ENCODE data around the gene ZNF768.

DNA sequence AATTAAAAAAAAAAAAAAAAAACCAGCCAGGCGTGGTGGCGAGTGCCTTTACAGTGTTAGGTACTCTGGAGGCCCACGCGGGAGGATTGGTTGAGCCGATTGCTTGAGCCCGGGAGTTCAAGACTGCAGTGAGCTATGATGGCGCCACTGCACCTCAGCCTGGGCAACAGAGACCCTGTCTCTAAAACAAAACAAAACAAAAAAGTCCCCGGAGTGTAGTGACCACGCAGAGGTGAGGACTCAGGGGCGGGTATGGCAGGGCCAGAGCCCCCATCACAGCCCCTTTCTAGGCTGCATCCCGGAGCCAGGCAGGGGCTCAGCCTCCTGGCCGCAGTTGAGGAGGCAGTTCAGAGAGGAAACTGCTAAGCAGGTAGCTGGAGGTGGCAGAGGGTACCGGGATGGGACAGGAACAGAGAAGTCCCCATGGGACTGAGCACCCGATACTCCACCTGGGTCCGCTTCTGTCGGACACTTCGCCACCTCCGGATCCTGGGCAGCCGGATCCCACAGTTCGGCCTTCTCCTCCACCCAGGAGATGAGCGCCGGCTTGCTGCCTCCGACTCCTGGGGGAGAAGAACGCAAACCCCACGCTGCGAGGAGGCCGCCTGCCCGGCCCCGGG lies 7.5 kb upstream of the ZNF768 start:
- TF ChIP-seq CTCF (IDR thresholded peaks at IDR 0.05; ENCODE audit: borderline replicate concordance, extremely low read depth, low read length, poor library complexity, severe bottlenecking) (no peak), EZH2 (IDR thresholded peaks at IDR 0.05; ENCODE audit: borderline replicate concordance, low read depth, low read length, severe bottlenecking) (no peak)
